ENCODE results near the gene RPLP1. TPM values are rescaled to one million over a fixed set of nuclear protein-coding genes. Genes with fewer than 3 reads are reported as not detected.

The RPLP1 gene
- total and polyA plus RNA-seq, 2 donors (not counting 1 experiment from before 2014, with no cell fraction given), result 82.4 to 621 TPM

DNA sequence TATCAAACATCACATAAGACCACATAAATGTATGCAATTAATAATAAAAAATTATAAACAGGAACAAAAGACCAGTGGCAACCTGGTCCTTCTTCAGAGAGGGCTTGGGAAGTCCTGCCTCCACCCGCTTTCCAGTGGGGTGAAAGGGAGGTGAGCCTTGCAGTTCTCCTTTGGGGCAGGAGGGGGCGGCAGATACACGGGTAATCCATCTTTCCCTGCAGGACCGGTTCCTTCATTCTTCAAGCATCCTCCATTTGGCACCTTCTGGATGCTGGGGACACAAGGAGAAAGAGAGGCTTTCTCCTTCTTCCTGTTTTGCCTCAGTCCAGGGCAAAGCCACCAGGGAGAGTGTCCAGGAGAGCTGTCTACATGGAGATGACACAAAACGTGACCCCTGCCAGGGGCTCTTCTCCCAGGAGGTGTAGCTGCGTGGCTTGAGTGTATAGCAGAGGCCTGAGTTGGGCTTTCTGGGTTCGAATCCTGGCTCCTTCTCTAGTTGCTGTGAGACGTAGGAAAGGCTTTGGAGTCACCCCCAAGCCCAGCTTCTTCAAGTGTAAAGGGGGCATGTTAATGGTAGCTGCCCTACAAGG, 23.2 kb downstream of the RPLP1 start:
- peak; percentile 58 to 66 for DNase-seq (ENCODE audit: low read depth in 2 of 2)
- H3K9ac ChIP-seq (ENCODE audit: insufficient read depth, low read length), result no peak overlapping the region

DNA sequence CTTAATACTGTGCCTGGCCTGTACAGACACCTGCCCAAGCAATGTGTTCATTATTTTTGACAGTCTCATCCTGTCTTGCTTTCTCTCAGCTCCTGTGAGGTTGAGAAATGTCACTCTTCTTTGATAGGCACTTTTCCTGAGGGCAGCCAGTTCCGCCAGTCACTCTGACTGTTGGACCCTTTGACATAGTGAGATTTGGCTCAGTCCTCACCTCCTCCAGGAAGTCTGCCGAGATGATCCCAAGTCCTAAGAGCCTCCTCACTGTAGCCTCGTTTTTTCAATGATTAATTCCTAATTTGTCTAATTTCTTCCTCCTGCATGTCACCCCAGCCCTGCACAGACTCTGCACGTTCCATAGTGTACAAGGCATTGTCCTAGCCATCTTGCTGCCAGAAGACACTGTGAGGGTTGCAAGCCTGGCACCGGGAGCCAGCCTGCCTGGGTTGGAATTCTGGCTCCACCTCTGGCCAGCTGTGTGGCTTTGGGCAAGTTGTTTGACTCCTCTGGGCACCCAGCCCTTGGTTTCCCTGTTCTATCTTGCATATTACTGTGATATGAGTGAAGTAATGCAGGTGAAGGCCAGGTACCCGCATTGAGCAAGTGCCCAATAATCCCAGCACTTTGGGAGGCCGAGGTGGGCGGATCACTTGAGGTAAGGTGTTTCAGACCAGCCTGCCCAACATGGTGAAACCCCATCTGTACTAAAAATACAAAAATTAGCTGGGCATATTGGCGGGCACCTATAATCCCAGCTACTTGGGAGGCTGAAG, 24.3 kb downstream of the RPLP1 start:
- Histone ChIP-seq H4K20me1 (ENCODE audit: control insufficient read depth, extremely low read depth, insufficient read depth, low read length) (no peaks in the 10 kb centered on the region), H3K9ac (ENCODE audit: insufficient read depth, low read length) (no peak overlapping the region), H3K79me2 (ENCODE audit: control insufficient read depth, insufficient read depth, low read length) (no peaks in the 10 kb centered on the region), H3K4me3 (replicated peaks in 1 of 4; ENCODE audit: control extremely low read depth in 1 of 4, insufficient read depth in 1 of 4, low read depth in 3 of 4, low read length in 4 of 4) (no peak overlapping the region), H2AFZ (ENCODE audit: low read length) (no peak overlapping the region), H3K27me3 (ENCODE audit: control insufficient read depth, insufficient read depth, low read length) (no peaks in the 10 kb centered on the region), H3K36me3 (ENCODE audit: control insufficient read depth, insufficient read depth, low read length) (no peaks in the 10 kb centered on the region), H3K9me3 (ENCODE audit: control insufficient read depth, insufficient read depth, low read depth, low read length) (no peaks in the 10 kb centered on the region), H3K27ac (ENCODE audit: insufficient read depth, low read length) (no peak overlapping the region), H3K4me1 (ENCODE audit: control insufficient read depth, extremely low read depth, insufficient read depth, low read length) (no peaks in the 10 kb centered on the region), H3K4me2 (ENCODE audit: extremely low read depth, insufficient read depth, low read length) (no peak overlapping the region)
- TF ChIP-seq EZH2 (IDR thresholded peaks at IDR 0.05; ENCODE audit: low read length, missing control alignments) (no peak), CTCF (conservative IDR thresholded peaks at IDR 0.05 in 1 of 2, IDR thresholded peaks at IDR 0.05 in 1 of 2; ENCODE audit: low read depth in 1 of 2, low read length in 2 of 2) (no peak)
- DNase-seq (ENCODE audit: low read depth in 2 of 2), result no peak

More for the DNA sequence above, 23.2 kb downstream of the RPLP1 start:
- no peak overlapping the region for H3K4me2 ChIP-seq (ENCODE audit: extremely low read depth, insufficient read depth, low read length)
- no peak overlapping the region for H3K4me3 ChIP-seq (replicated peaks in 1 of 4; ENCODE audit: control extremely low read depth in 1 of 4, insufficient read depth in 1 of 4, low read depth in 3 of 4, low read length in 4 of 4)
- no peak overlapping the region for H2AFZ ChIP-seq (ENCODE audit: low read length)
- H3K79me2 ChIP-seq (ENCODE audit: control insufficient read depth, insufficient read depth, low read length), result no peaks in the 10 kb centered on the region
- H3K9me3 ChIP-seq (ENCODE audit: control insufficient read depth, insufficient read depth, low read depth, low read length), result no peaks in the 10 kb centered on the region
- no peaks in the 10 kb centered on the region for H3K36me3 ChIP-seq (ENCODE audit: control insufficient read depth, insufficient read depth, low read length)
- H3K27ac ChIP-seq (ENCODE audit: insufficient read depth, low read length), result no peak overlapping the region
- TF ChIP-seq EZH2 (IDR thresholded peaks at IDR 0.05; ENCODE audit: low read length, missing control alignments), result no peak
- TF ChIP-seq CTCF (conservative IDR thresholded peaks at IDR 0.05 in 1 of 2, IDR thresholded peaks at IDR 0.05 in 1 of 2; ENCODE audit: low read depth in 1 of 2, low read length in 2 of 2), result peak; percentile 97 to 98
- H3K4me1 ChIP-seq (ENCODE audit: control insufficient read depth, extremely low read depth, insufficient read depth, low read length), result no peaks in the 10 kb centered on the region
- no peaks in the 10 kb centered on the region for H3K27me3 ChIP-seq (ENCODE audit: control insufficient read depth, insufficient read depth, low read length)
- H4K20me1 ChIP-seq (ENCODE audit: control insufficient read depth, extremely low read depth, insufficient read depth, low read length), result no peaks in the 10 kb centered on the region

GRCh38 chr15:69478259-69478781, 25.7 kb downstream of the RPLP1 start:
- TF ChIP-seq EZH2 (IDR thresholded peaks at IDR 0.05; ENCODE audit: low read length, missing control alignments) (no peak), CTCF (conservative IDR thresholded peaks at IDR 0.05 in 1 of 2, IDR thresholded peaks at IDR 0.05 in 1 of 2; ENCODE audit: low read depth in 1 of 2, low read length in 2 of 2) (peak; percentile 79 to 88)
- Histone ChIP-seq H2AFZ (ENCODE audit: low read length) (no peak overlapping the region), H3K4me3 (replicated peaks in 1 of 4; ENCODE audit: control extremely low read depth in 1 of 4, insufficient read depth in 1 of 4, low read depth in 3 of 4, low read length in 4 of 4) (no peak overlapping the region), H3K27ac (ENCODE audit: insufficient read depth, low read length) (no peak overlapping the region), H4K20me1 (ENCODE audit: control insufficient read depth, extremely low read depth, insufficient read depth, low read length) (no peaks in the 10 kb centered on the region), H3K4me1 (ENCODE audit: control insufficient read depth, extremely low read depth, insufficient read depth, low read length) (no peaks in the 10 kb centered on the region), H3K27me3 (ENCODE audit: control insufficient read depth, insufficient read depth, low read length) (no peaks in the 10 kb centered on the region), H3K9ac (ENCODE audit: insufficient read depth, low read length) (no peak overlapping the region), H3K4me2 (ENCODE audit: extremely low read depth, insufficient read depth, low read length) (no peak overlapping the region), H3K79me2 (ENCODE audit: control insufficient read depth, insufficient read depth, low read length) (no peaks in the 10 kb centered on the region), H3K36me3 (ENCODE audit: control insufficient read depth, insufficient read depth, low read length) (no peaks in the 10 kb centered on the region), H3K9me3 (ENCODE audit: control insufficient read depth, insufficient read depth, low read depth, low read length) (no peaks in the 10 kb centered on the region)
- peak; percentile 49 to 58 for DNase-seq (ENCODE audit: low read depth in 2 of 2)
